HepG2 (cell line): ENCODE results near the gene DUSP7. TPM values are rescaled to one million over a fixed set of nuclear protein-coding genes. Genes with fewer than 3 reads are reported as not detected.

Source experiments
- HNRNPL ChIP-seq: fragments of 200-400 bp; formaldehyde crosslinking; IDR thresholded peaks from 2 replicates; pipeline ENCODE4 v1.6.1; 2017; ENCODE audit warnings: mild to moderate bottlenecking, low read depth, low read length
- HOMEZ ChIP-seq: IDR thresholded peaks from 2 replicates; pipeline ENCODE4 v1.6.1; 2016; ENCODE audit warnings: low read depth
- IRF1 ChIP-seq: sonication (generic); formaldehyde crosslinking; IDR thresholded peaks from 2 replicates; pipeline ENCODE4 v1.4.0; 2020; ENCODE audit warnings: low read depth, mild to moderate bottlenecking, missing genetic modification reagents
- MXD1 ChIP-seq: sonication (generic); formaldehyde crosslinking; IDR thresholded peaks from 2 replicates; pipeline ENCODE4 v1.4.0; 2020; ENCODE audit warnings: mild to moderate bottlenecking, missing genetic modification reagents
- PRDM15 ChIP-seq: sonication (generic); formaldehyde crosslinking; IDR thresholded peaks from 2 replicates; pipeline ENCODE4 v1.4.0; 2020; ENCODE audit warnings: missing genetic modification reagents
- REST ChIP-seq, 2 experiments: IDR thresholded peaks; 2 replicates each; pipeline ENCODE4 v1.6.1; 2011 to 2012; ENCODE audit warnings: low read length in 2 of 2, borderline replicate concordance in 1 of 2, low read depth in 1 of 2, mild to moderate bottlenecking in 1 of 2, moderate library complexity in 1 of 2
- SYNCRIP ChIP-seq: fragments of 200-400 bp; formaldehyde crosslinking; IDR thresholded peaks from 2 replicates; pipeline ENCODE4 v1.6.1; 2018; ENCODE audit warnings: mild to moderate bottlenecking, low read depth, low read length; ENCODE audit not compliant: insufficient read depth
- TGIF2 ChIP-seq: IDR thresholded peaks from 2 replicates; pipeline ENCODE4 v1.6.1; 2016; ENCODE audit warnings: control low read depth, missing compliant biosample characterization
- ZHX2 ChIP-seq, 2 experiments: sonication (generic) in 1 of 2; formaldehyde crosslinking in 1 of 2; IDR thresholded peaks; 2 replicates each; pipeline versions ENCODE4 v1.6.1 to v1.9.0; 2014 to 2022; ENCODE audit warnings: antibody characterized with exemption in 1 of 2, borderline replicate concordance in 1 of 2, inconsistent platforms in 1 of 2, low read depth in 1 of 2, missing genetic modification reagents in 1 of 2
- ZMYM3 ChIP-seq: sonication (generic); formaldehyde crosslinking; IDR thresholded peaks from 2 replicates; pipeline ENCODE4 v1.5.1; 2020; ENCODE audit warnings: mild to moderate bottlenecking, missing genetic modification reagents
- ZNF552 ChIP-seq: sonication (generic); formaldehyde crosslinking; IDR thresholded peaks from 2 replicates; pipeline ENCODE4 v1.9.0; 2022; ENCODE audit warnings: missing genetic modification reagents, mild to moderate bottlenecking, borderline replicate concordance
- ZNF749 ChIP-seq: sonication (generic); formaldehyde crosslinking; IDR thresholded peaks from 2 replicates; pipeline ENCODE4 v1.8.0; 2022; ENCODE audit warnings: mild to moderate bottlenecking, missing genetic modification reagents, moderate library complexity, borderline replicate concordance
- polyA plus RNA-seq, 8 experiments: library from polyadenylated mRNA; depleted of rRNA in 3 of 8; stranded (reverse) in 7 of 8; unstranded in 1 of 8; fragments of >200 nt; fragmentation: Illumina TruSeq in 4 of 8; extraction: Trizol in 4 of 8; gene quantifications; 2 replicates each; pipeline versions ENCODE4 v1.2.1 to v1.2.3, GENCODE V29; 2011 to 2016; ENCODE audit warnings: low read depth in 4 of 8, missing spikeins in 1 of 8, mixed read lengths in 1 of 8; ENCODE audit not compliant: insufficient read depth in 1 of 8
- total RNA-seq, 5 experiments: library from RNA; depleted of rRNA; stranded (reverse); fragments of >200 nt; fragmentation: Illumina TruSeq; extraction: Trizol; gene quantifications; 2 replicates each; pipeline ENCODE4 v1.2.3, GENCODE V29; 2016; ENCODE audit warnings: low read depth in 1 of 5

Gene DUSP7
- total and polyA plus RNA-seq, 2 of the 13 experiments (the other 11 are each of a cell fraction or from before 2014, with no cell fraction given) = 6.6 to 8.8 TPM

- TF ChIP-seq ZHX2 (IDR thresholded peaks at IDR 0.05; ENCODE audit: low read depth) (no peak), ZHX2 (CRISPR knock-in tag; IDR thresholded peaks at IDR 0.05; ENCODE audit: borderline replicate concordance) (no peak), REST (IDR thresholded peaks at IDR 0.05; ENCODE audit: borderline replicate concordance in 1 of 2, low read depth in 1 of 2, low read length in 2 of 2) (no peak), IRF1 (CRISPR knock-in tag) (no peak), HOMEZ (CRISPR knock-in tag) (no peak), HNRNPL (no peak), ZNF749 (CRISPR knock-in tag) (no peak), TGIF2 (CRISPR knock-in tag) (no peak), ZMYM3 (CRISPR knock-in tag) (no peak), PRDM15 (CRISPR knock-in tag) (no peak), SYNCRIP (no peak), ZNF552 (CRISPR knock-in tag) (no peak), MXD1 (CRISPR knock-in tag) (no peak)
These were observed 26.8 kb downstream of the DUSP7 start (continued) for GRCh38 chr3:52029535-52029934.
